Right cardiac atrium (tissue), 5 donors: ENCODE measurements around the gene SH3TC2. TPM values are rescaled to one million over a fixed set of nuclear protein-coding genes. Genes with fewer than 3 reads are reported as not detected.
"Not testable (repeated sequence)": the region's sequence is repeated elsewhere in the genome, so short reads cannot be mapped to it uniquely, and the experiment has no call there.

ENCODE experiments used
- ATAC-seq, 2 donors: fragments of 200-7000 bp; cut with Tn5 transposase; one replicate each; pipeline versions ENCODE4 v1.8.0 to v1.9.1; 2020; ENCODE audit warnings: moderate library complexity in 2 of 2, mild to moderate bottlenecking in 1 of 2
- DNase-seq, 3 donors: peaks; one replicate each; pipeline ENCODE4 v3.0.0-alpha.2; 2020
- H3K27ac ChIP-seq: one replicate; pipeline ENCODE4 v1.5.1; 2013; ENCODE audit warnings: mild to moderate bottlenecking, low read length, control low read depth, moderate library complexity
- H3K27me3 ChIP-seq: one replicate; pipeline ENCODE4 v1.6.1; 2013; ENCODE audit not compliant: control insufficient read depth, insufficient read depth
- H3K4me1 ChIP-seq: one replicate; pipeline ENCODE4 v1.6.1; 2013; ENCODE audit warnings: low read length; ENCODE audit not compliant: control insufficient read depth, insufficient read depth
- H3K4me3 ChIP-seq: one replicate; pipeline ENCODE4 v1.5.1; 2013; ENCODE audit warnings: low read length, control low read depth
- H3K9me3 ChIP-seq: one replicate; pipeline ENCODE4 v1.6.1; 2013; ENCODE audit warnings: low read length; ENCODE audit not compliant: control insufficient read depth
- WGBS: extraction: QIAGEN DNeasy Blood & Tissue Kit; methylation state at CpG from one replicate; pipeline ENCODE4 v1.1.7; 2013; 5-methylcytosine and 5-hydroxymethylcytosine counted together
- intact Hi-C, 4 donors: fragments of 100-400 bp; cut with DNase I; formaldehyde crosslinking; loops; one replicate each; pipeline versions ENCODE4 v1.11.0 to v1.14.0; 2022 to 2023
- polyA plus RNA-seq: library from polyadenylated mRNA; stranded (reverse); fragments of 200-250 nt; gene quantifications from one replicate; pipeline ENCODE4 v1.2.3, GENCODE V29; 2013
- total RNA-seq, 4 donors: library from RNA; stranded (reverse); fragmentation: NEBNext Ultra II Directional; extraction: Animal tissue kit (Norgen Biotek cat#: 25700); gene quantifications; one replicate each; pipeline ENCODE4 v1.2.1, GENCODE V29; 2021
- donor health status: healthy with polysubstance abuse.
- donor health status: DM: no; HTN: yes; CAD: no.
- donor health status: DM: no; HTN: no; CAD: no.
- donor health status: DM: no; HTN: yes; CAD: no; lungs with severe emphysema.
- donor health status: DM: yes; HTN: yes; CAD: no.

SH3TC2 gene
- total and polyA plus RNA-seq, 5 donors = 4.9 to 17.9 (median 12.4) TPM

GRCh38 chr5:149080294-149080693 is 17.4 kb upstream of the SH3TC2 start:
- Histone ChIP-seq H3K27ac (no peak overlapping the region), H3K4me3 (no peak overlapping the region), H3K4me1 (no peaks in the 10 kb centered on the region), H3K9me3 (no peaks in the 10 kb centered on the region), H3K27me3 (no peaks in the 10 kb centered on the region)
- intact Hi-C loops = no loop called here
- DNase-seq (no peak), ATAC-seq (no peak)
- 84% methylated on average over 4 of the region's 4 CpGs for WGBS

DNA sequence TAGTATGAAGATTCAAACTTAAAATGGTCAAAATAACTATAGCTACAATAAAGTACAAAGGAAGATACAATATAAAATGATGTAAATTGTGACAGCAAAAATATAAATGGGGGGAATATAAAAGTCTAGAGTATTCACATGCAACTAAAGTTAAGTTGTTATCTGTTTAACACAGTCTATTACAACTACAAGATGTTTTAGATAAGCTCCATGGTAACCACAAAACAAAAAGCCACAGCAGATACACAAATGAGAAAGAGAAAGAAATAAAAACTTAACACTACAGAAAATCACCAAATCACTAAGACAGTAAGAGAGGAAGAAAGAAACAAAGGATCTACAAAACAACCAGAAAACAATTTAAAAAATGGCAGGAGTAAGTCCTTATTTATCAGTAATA is 17.0 kb upstream of the SH3TC2 start:
- H3K4me1 ChIP-seq = no peaks in the 10 kb centered on the region
- DNase-seq (no peak), ATAC-seq (no peak)
- H3K27ac ChIP-seq = no peak overlapping the region
- H3K4me3 ChIP-seq = no peak overlapping the region
- H3K9me3 ChIP-seq = no peaks in the 10 kb centered on the region
- intact Hi-C loops = no loop called here
- no peaks in the 10 kb centered on the region for H3K27me3 ChIP-seq

- H3K4me3 ChIP-seq, DNase-seq, H3K27ac ChIP-seq, H3K27me3 ChIP-seq, intact Hi-C loops, H3K9me3 ChIP-seq, H3K4me1 ChIP-seq: not testable (repeated sequence)
- ATAC-seq = peak in 1 of 2 donors; percentile 64
Measured at GRCh38 chr5:149074071-149074470, 11.2 kb upstream of the SH3TC2 start.

GRCh38 chr5:149073213-149073612 is 10.4 kb upstream of the SH3TC2 start:
- Histone ChIP-seq H3K27me3 (no peaks in the 10 kb centered on the region), H3K9me3 (no peaks in the 10 kb centered on the region), H3K27ac (no peak overlapping the region), H3K4me3 (no peak overlapping the region), H3K4me1 (no peaks in the 10 kb centered on the region)
- ATAC-seq = no peak
- WGBS = 94% methylated on average over 1 of the region's 1 CpG
- DNase-seq = no peak
- intact Hi-C loops = no loop called here

DNA sequence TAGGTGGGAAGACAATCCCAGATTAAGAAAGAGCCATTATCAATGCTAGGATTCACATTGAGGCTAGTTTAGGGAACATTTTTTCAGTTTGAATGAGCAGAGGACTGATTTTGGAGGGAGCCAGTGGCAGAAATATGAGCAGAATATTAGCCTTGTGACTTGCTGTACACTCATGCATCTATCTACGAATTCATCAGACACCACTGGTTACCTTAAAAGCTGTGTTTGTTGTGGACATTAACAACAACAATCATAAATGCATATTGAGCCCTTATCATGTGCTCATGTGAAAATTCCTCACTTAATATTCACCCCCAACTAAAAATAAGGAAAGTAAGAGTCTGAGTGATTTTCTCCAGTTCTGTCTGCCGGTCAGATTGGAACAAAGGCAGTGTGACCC is 9.9 kb upstream of the SH3TC2 start:
- H3K9me3 ChIP-seq = no peaks in the 10 kb centered on the region
- H3K27ac ChIP-seq = no peak overlapping the region
- no peak for ATAC-seq
- no peak overlapping the region for H3K4me3 ChIP-seq
- no peak for DNase-seq
- H3K4me1 ChIP-seq = no peaks in the 10 kb centered on the region
- 89% methylated on average over 2 of the region's 2 CpGs for WGBS
- intact Hi-C loops = no loop called here
- H3K27me3 ChIP-seq = no peaks in the 10 kb centered on the region

- Histone ChIP-seq H3K4me3 (no peak overlapping the region), H3K4me1 (no peaks in the 10 kb centered on the region), H3K27ac (no peak overlapping the region), H3K27me3 (no peaks in the 10 kb centered on the region), H3K9me3 (no peaks in the 10 kb centered on the region)
- WGBS = 76% methylated on average over 1 of the region's 1 CpG
- no peak for DNase-seq
- ATAC-seq = peak in 1 of 2 donors; percentile 62
- intact Hi-C loops = no loop called here
Measured at GRCh38 chr5:149072376-149072775, 9.5 kb upstream of the SH3TC2 start.

GRCh38 chr5:149071756-149072155 is 8.9 kb upstream of the SH3TC2 start:
- Histone ChIP-seq H3K9me3 (no peaks in the 10 kb centered on the region), H3K4me3 (no peak overlapping the region), H3K27me3 (no peaks in the 10 kb centered on the region), H3K4me1 (no peaks in the 10 kb centered on the region), H3K27ac (no peak overlapping the region)
- 82% methylated on average over 2 of the region's 2 CpGs for WGBS
- ATAC-seq (no peak), DNase-seq (no peak)
- intact Hi-C loops = no loop called here

GRCh38 chr5:149071216-149071615 is 8.4 kb upstream of the SH3TC2 start:
- ATAC-seq (no peak), DNase-seq (no peak)
- 78% methylated on average over 1 of the region's 1 CpG for WGBS
- Histone ChIP-seq H3K9me3 (no peaks in the 10 kb centered on the region), H3K4me3 (no peak overlapping the region), H3K27ac (no peak overlapping the region), H3K27me3 (no peaks in the 10 kb centered on the region), H3K4me1 (no peaks in the 10 kb centered on the region)
- intact Hi-C loops = no loop called here

- peak; percentile 42 to 52 for ATAC-seq
- DNase-seq = peak in 2 of 3 donors; percentile 74 to 77
- WGBS = 71% methylated on average over 2 of the region's 2 CpGs
Measured at GRCh38 chr5:149069711-149070110, 6.8 kb upstream of the SH3TC2 start.

DNA sequence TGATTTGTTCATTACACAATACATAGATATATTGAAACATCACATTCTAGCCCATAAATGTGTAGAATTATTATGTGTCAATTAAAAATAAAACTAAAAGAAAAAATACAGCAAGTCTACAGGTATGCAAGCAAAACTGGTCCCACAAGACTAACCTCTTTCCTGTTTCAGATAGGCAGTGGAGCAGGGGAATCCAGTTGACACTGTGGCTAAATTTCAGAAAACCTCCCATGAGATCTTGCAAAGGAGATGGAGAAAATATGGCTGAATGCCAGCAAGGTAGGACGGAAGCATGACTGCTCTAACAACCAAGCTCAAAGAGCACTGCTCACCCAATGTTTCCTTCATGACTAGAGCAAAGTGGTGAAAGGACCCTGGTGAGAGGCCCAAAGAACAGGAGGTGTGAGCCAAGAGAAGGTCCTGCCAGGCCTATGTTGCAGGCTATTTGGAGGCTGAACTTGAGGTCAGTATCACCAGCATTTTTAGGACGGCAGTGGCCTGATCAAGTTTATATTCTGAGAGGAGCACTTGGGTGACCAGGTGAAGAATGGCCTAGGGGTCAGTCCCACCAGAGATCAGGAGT is 1.1 kb upstream of the SH3TC2 start:
- WGBS = 40% methylated on average over 2 of the region's 2 CpGs
- peak overlapping the region; percentile 86 for H3K27ac ChIP-seq
- H3K4me3 ChIP-seq = no peak overlapping the region
- ATAC-seq (peak in 1 of 2 donors; percentile 61), DNase-seq (peak in 2 of 3 donors; percentile 50 to 53)
- H3K27me3 ChIP-seq = no peaks in the 10 kb centered on the region
- intact Hi-C loops = no loop called here
- no peaks in the 10 kb centered on the region for H3K9me3 ChIP-seq
- H3K4me1 ChIP-seq = peaks cover 29% of the 10 kb centered on the region

More at GRCh38 chr5:149069711-149070110, 6.8 kb upstream of the SH3TC2 start:
- H3K27ac ChIP-seq = peak overlapping the region; percentile 39
- no peaks in the 10 kb centered on the region for H3K27me3 ChIP-seq
- intact Hi-C loops = no loop called here
- H3K4me3 ChIP-seq = no peak overlapping the region
- H3K9me3 ChIP-seq = no peaks in the 10 kb centered on the region
- peaks cover 4% of the 10 kb centered on the region for H3K4me1 ChIP-seq

- ATAC-seq = peak; percentile 80 to 97
- 31% methylated on average over 3 of the region's 3 CpGs for WGBS
- peak; percentile 50 to 65 (median 64) for DNase-seq
- H3K4me3 ChIP-seq = no peak overlapping the region
- H3K27ac ChIP-seq = peak overlapping the region; percentile 76
- intact Hi-C loops = no loop called here
- no peaks in the 10 kb centered on the region for H3K9me3 ChIP-seq
- no peaks in the 10 kb centered on the region for H3K27me3 ChIP-seq
- H3K4me1 ChIP-seq = peaks cover 29% of the 10 kb centered on the region
Measured at GRCh38 chr5:149062371-149063016, 368 bp downstream of the SH3TC2 start.
